RWPE1 (cell line): Measurements from ENCODE around the gene PLCB4.

Experiments
- CTCF ChIA-PET: fragments of 350-600 bp; sonication (Branson Sonifier 250); formaldehyde crosslinking; extraction: SDS; loops from one replicate; lab custom pipeline; 2021; lab: Yijun Ruan, JAX
- POLR2A ChIA-PET: fragments of 400-600 bp; formaldehyde crosslinking; extraction: SDS; loops from one replicate; lab custom pipeline; 2020; ENCODE audit warnings: antibody characterized with exemption; ENCODE audit not compliant: low non-redundant PET; lab: Yijun Ruan, JAX
- DNase-seq: peaks from one replicate; pipeline ENCODE4 v3.0.0; 2012; ENCODE audit warnings: low spot score
- H3K27ac ChIP-seq: fragments of 450-650 bp; 2 replicates; pipeline ENCODE4 v1.5.1; 2017
- TF ChIP-seq, protein P1 (sequence below): fragments of 450-650 bp; conservative IDR thresholded peaks from 2 replicates; pipeline ENCODE4 v1.5.1; 2017; ENCODE audit warnings: low read depth, mild to moderate bottlenecking

Gene PLCB4

DNA sequence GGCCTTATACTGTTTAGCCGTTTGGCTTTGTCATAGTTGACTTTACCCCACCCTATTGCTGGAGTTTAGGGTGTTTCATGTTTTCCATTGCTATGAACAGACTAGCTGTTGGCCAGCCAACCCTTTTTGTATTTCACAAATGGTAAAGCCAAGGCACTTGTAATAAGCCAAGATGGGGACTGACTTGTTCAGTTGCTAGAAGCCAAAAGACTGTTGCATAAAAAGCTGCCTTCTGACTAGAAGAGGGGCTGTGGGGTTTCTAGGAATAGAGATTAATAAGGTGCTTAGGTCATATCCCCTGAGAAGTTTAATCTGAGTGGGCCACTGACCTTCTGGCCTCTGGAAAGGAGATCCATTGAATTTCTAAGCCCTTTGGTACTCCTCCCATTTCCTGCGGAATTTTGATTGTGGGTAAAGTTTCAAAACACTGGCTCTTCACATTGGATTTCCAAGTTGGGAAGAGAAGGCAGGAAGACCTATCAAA, 211.1 kb downstream of the PLCB4 start:
- TF ChIP-seq, protein P1, sequence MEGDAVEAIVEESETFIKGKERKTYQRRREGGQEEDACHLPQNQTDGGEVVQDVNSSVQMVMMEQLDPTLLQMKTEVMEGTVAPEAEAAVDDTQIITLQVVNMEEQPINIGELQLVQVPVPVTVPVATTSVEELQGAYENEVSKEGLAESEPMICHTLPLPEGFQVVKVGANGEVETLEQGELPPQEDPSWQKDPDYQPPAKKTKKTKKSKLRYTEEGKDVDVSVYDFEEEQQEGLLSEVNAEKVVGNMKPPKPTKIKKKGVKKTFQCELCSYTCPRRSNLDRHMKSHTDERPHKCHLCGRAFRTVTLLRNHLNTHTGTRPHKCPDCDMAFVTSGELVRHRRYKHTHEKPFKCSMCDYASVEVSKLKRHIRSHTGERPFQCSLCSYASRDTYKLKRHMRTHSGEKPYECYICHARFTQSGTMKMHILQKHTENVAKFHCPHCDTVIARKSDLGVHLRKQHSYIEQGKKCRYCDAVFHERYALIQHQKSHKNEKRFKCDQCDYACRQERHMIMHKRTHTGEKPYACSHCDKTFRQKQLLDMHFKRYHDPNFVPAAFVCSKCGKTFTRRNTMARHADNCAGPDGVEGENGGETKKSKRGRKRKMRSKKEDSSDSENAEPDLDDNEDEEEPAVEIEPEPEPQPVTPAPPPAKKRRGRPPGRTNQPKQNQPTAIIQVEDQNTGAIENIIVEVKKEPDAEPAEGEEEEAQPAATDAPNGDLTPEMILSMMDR = no peak
- CTCF ChIA-PET = no interaction called here
- no peak overlapping the region for H3K27ac ChIP-seq
- DNase-seq = no peak
- POLR2A ChIA-PET = no interaction called here

GRCh38 chr20:9280666-9281065, 211.8 kb downstream of the PLCB4 start:
- ChIA-PET CTCF (no interaction called here), POLR2A (no interaction called here)
- TF ChIP-seq, protein P1 = no peak
- no peak overlapping the region for H3K27ac ChIP-seq
- DNase-seq = no peak

DNA sequence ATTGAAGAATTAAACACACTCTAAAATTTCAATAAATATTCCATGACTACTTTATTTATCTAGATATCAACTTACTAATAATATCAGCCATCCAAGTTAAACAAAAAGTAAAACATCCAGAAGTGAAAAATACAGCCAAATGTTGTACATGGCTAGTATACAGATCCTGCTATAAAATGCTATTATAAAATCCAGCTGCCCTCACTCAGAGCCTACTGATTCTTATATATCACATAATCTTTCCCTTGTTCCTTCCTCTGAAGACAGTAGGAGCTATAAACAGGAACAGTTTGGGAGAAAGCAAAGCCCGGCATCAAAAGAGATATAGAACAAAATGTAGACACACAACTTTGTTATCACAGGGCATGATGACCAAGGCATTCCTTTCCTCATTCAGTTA, 212.9 kb downstream of the PLCB4 start:
- no peak for DNase-seq
- TF ChIP-seq, protein P1 = no peak
- CTCF ChIA-PET = no interaction called here
- H3K27ac ChIP-seq = no peak overlapping the region
- POLR2A ChIA-PET = no interaction called here

GRCh38 chr20:9285617-9286016, 216.7 kb downstream of the PLCB4 start:
- no peak for DNase-seq
- TF ChIP-seq, protein P1 = no peak
- H3K27ac ChIP-seq = no peak overlapping the region
- ChIA-PET POLR2A (no interaction called here), CTCF (no interaction called here)

DNA sequence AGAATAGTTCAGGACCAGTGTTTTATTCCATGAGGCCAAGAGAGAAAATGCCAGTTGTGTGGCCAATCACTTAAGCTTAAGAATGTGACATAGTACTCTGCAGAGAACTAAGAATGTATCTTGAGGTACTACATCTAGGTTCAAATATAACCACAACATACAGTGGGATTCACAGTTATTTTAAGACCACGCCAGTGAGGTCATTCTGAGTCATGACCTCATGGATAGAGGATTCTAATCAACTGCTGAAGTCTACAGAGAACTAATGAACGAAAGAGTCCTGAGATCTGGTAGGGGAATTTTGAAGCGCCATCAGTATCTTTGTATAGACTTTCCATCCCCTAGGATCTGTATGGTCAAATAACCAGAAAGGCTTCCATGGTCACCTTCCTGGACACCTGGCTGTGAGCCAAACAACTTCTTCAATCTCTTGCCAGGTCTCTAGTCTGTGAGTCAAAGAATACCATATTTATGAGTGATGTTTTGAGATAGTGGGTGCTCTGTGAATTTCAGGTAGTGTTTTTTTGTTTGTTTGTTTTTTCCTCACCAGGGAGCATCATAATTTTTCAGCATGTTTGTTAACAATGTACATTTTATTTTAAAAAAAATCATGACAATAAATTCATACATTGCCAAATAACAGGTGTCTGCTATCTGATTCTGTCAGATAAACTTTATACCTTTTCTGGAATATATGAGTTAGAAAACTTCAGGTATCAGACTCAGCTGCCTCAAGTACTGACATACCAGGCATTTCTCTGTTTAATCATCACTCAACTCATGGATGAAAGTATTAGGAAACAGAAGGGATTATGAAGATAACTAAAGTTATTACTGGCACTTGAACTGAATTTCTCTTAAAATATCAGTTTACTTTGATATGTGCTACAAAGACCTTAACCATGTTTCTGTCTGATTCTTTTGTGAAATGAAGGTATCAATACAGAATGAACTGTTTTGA, 217.9 kb downstream of the PLCB4 start:
- H3K27ac ChIP-seq = no peak overlapping the region
- POLR2A ChIA-PET = no interaction called here
- TF ChIP-seq, protein P1 = no peak
- DNase-seq = no peak
- CTCF ChIA-PET = interaction anchor here (0.6 kb wide), 1 partner anchor 60 kb away, joined by 3 read pairs; no protein-coding TSS in a partner anchor

- POLR2A ChIA-PET = no interaction called here
- TF ChIP-seq, protein P1 = no peak
- CTCF ChIA-PET = no interaction called here
- no peak overlapping the region for H3K27ac ChIP-seq
- no peak for DNase-seq
Observed at GRCh38 chr20:9287826-9288225, 218.9 kb downstream of the PLCB4 start.
